Breast epithelium (tissue), 3 donors: ENCODE results near the gene LOXL4.
"Not testable (repeated sequence)": the region's sequence is repeated elsewhere in the genome, so short reads cannot be mapped to it uniquely, and the experiment has no call there.

Experiments used
- POLR2AphosphoS5 ChIP-seq, 3 donors: sonication (generic); formaldehyde crosslinking; IDR thresholded peaks; one replicate each; pipeline ENCODE4 v1.6.1; 2017; ENCODE audit warnings: antibody characterized with exemption in 3 of 3
- TF ChIP-seq, protein P1 (sequence below), 3 donors: fragments of 450-650 bp; IDR thresholded peaks; one replicate each; pipeline ENCODE4 v1.5.1; 2016 to 2017; ENCODE audit warnings: antibody characterized with exemption in 3 of 3, mild to moderate bottlenecking in 3 of 3, moderate library complexity in 3 of 3

- TF ChIP-seq, protein P1, sequence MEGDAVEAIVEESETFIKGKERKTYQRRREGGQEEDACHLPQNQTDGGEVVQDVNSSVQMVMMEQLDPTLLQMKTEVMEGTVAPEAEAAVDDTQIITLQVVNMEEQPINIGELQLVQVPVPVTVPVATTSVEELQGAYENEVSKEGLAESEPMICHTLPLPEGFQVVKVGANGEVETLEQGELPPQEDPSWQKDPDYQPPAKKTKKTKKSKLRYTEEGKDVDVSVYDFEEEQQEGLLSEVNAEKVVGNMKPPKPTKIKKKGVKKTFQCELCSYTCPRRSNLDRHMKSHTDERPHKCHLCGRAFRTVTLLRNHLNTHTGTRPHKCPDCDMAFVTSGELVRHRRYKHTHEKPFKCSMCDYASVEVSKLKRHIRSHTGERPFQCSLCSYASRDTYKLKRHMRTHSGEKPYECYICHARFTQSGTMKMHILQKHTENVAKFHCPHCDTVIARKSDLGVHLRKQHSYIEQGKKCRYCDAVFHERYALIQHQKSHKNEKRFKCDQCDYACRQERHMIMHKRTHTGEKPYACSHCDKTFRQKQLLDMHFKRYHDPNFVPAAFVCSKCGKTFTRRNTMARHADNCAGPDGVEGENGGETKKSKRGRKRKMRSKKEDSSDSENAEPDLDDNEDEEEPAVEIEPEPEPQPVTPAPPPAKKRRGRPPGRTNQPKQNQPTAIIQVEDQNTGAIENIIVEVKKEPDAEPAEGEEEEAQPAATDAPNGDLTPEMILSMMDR (IDR thresholded peaks at IDR 0.05) = not testable (repeated sequence)
- TF ChIP-seq POLR2AphosphoS5 (IDR thresholded peaks at IDR 0.05) = not testable (repeated sequence)
Measured at GRCh38 chr10:98227713-98228112, 40.3 kb downstream of the LOXL4 start.
